ENCODE results near the gene ARHGAP18. TPM values are rescaled to one million over a fixed set of nuclear protein-coding genes. Genes with fewer than 3 reads are reported as not detected.

Gene ARHGAP18
- total RNA-seq, 5 donors from 2014 or later (not counting 1 experiment from before 2014, with no cell fraction given): 3.6 to 4.3 (median 4.0) TPM

GRCh38 chr6:129552413-129552812 lies 157.6 kb downstream of the ARHGAP18 start:
- ChIA-PET CTCF (no interaction called here), POLR2A (no interaction called here)
- Mint-ChIP-seq H3K4me1 (no peaks in the 10 kb centered on the region), H3K4me3 (no peak overlapping the region), H3K36me3 (no peaks in the 10 kb centered on the region), H3K27ac (no peak overlapping the region), H3K9me3 (no peaks in the 10 kb centered on the region), H3K27me3 (peaks cover 0 to 22% of the 10 kb centered on the region in 2 donors)
- Histone ChIP-seq H3K27me3 (replicated peaks in 1 of 2; ENCODE audit: control insufficient read depth in 2 of 2, extremely low read depth in 1 of 2, insufficient read depth in 2 of 2, low read length in 1 of 2) (no peaks in the 10 kb centered on the region), H3K36me3 (ENCODE audit: control insufficient read depth in 2 of 2, extremely low read depth in 1 of 2, insufficient read depth in 1 of 2, low read length in 1 of 2) (no peaks in the 10 kb centered on the region), H3K27ac (ENCODE audit: low read length) (no peak overlapping the region), H3K4me1 (ENCODE audit: control insufficient read depth in 1 of 2, extremely low read depth in 1 of 2, insufficient read depth in 2 of 2, low read length in 2 of 2) (no peaks in the 10 kb centered on the region), H3K4me3 (ENCODE audit: control insufficient read depth in 1 of 2, extremely low read depth in 1 of 2, low read length in 1 of 2) (no peak overlapping the region), H3K9me3 (no peaks in the 10 kb centered on the region)
- ATAC-seq (replicated peaks in 1 of 4): no peak
- no peak for DNase-seq
- 93% methylated on average over 2 of the region's 2 CpGs for WGBS (ENCODE audit: insufficient coverage)

- Mint-ChIP-seq H3K4me3 (no peak overlapping the region), H3K9me3 (no peaks in the 10 kb centered on the region), H3K4me1 (no peaks in the 10 kb centered on the region), H3K27me3 (peaks cover 0 to 22% of the 10 kb centered on the region in 2 donors), H3K27ac (no peak overlapping the region), H3K36me3 (no peaks in the 10 kb centered on the region)
- Histone ChIP-seq H3K9me3 (no peaks in the 10 kb centered on the region), H3K4me3 (ENCODE audit: control insufficient read depth in 1 of 2, extremely low read depth in 1 of 2, low read length in 1 of 2) (no peak overlapping the region), H3K4me1 (ENCODE audit: control insufficient read depth in 1 of 2, extremely low read depth in 1 of 2, insufficient read depth in 2 of 2, low read length in 2 of 2) (no peaks in the 10 kb centered on the region), H3K36me3 (ENCODE audit: control insufficient read depth in 2 of 2, extremely low read depth in 1 of 2, insufficient read depth in 1 of 2, low read length in 1 of 2) (no peaks in the 10 kb centered on the region), H3K27me3 (replicated peaks in 1 of 2; ENCODE audit: control insufficient read depth in 2 of 2, extremely low read depth in 1 of 2, insufficient read depth in 2 of 2, low read length in 1 of 2) (no peaks in the 10 kb centered on the region), H3K27ac (ENCODE audit: low read length) (no peak overlapping the region)
- ChIA-PET CTCF (interaction anchor here (0.6 kb wide), 3 partner anchors 15 to 1629 kb away, joined by 3 to 4 read pairs (median 3); no protein-coding TSS in a partner anchor), POLR2A (no interaction called here)
- DNase-seq (no peak), ATAC-seq (replicated peaks in 1 of 4) (no peak)
- WGBS (ENCODE audit: insufficient coverage): no CpG with 5 or more reads among the region's 1 CpG
Observed at GRCh38 chr6:129551486-129551885, 158.5 kb downstream of the ARHGAP18 start.

- no peak overlapping the region for H3K27ac ChIP-seq (ENCODE audit: low read length)
- DNase-seq (no peak), ATAC-seq (replicated peaks in 1 of 4) (no peak)
- H3K4me3 Mint-ChIP-seq: no peak overlapping the region
- no peak overlapping the region for H3K4me3 ChIP-seq (ENCODE audit: control insufficient read depth in 1 of 2, extremely low read depth in 1 of 2, low read length in 1 of 2)
- WGBS (ENCODE audit: insufficient coverage): no CpG with 5 or more reads among the region's 4 CpGs
- POLR2A ChIA-PET: no interaction called here
- no peaks in the 10 kb centered on the region for H3K9me3 Mint-ChIP-seq
- H3K27me3 ChIP-seq (replicated peaks in 1 of 2; ENCODE audit: control insufficient read depth in 2 of 2, extremely low read depth in 1 of 2, insufficient read depth in 2 of 2, low read length in 1 of 2): no peaks in the 10 kb centered on the region
- no peaks in the 10 kb centered on the region for H3K27me3 Mint-ChIP-seq
- H3K4me1 ChIP-seq (ENCODE audit: control insufficient read depth in 1 of 2, extremely low read depth in 1 of 2, insufficient read depth in 2 of 2, low read length in 2 of 2): no peaks in the 10 kb centered on the region
- no peaks in the 10 kb centered on the region for H3K9me3 ChIP-seq
- CTCF ChIA-PET: interaction anchor here in 1 of 2 donors (0.5 kb wide), 1 partner anchor 68 kb away, joined by 3 read pairs; no protein-coding TSS in a partner anchor
- H3K27ac Mint-ChIP-seq: no peak overlapping the region
- H3K36me3 Mint-ChIP-seq: no peaks in the 10 kb centered on the region
- H3K4me1 Mint-ChIP-seq: no peaks in the 10 kb centered on the region
- H3K36me3 ChIP-seq (ENCODE audit: control insufficient read depth in 2 of 2, extremely low read depth in 1 of 2, insufficient read depth in 1 of 2, low read length in 1 of 2): no peaks in the 10 kb centered on the region
Observed at GRCh38 chr6:129546702-129547101, 163.3 kb downstream of the ARHGAP18 start.

GRCh38 chr6:129544892-129545612 lies 164.9 kb downstream of the ARHGAP18 start:
- CTCF ChIA-PET: no interaction called here
- ATAC-seq (replicated peaks in 1 of 4): no peak
- Histone ChIP-seq H3K27ac (ENCODE audit: low read length) (no peak overlapping the region), H3K4me3 (ENCODE audit: control insufficient read depth in 1 of 2, extremely low read depth in 1 of 2, low read length in 1 of 2) (no peak overlapping the region), H3K27me3 (replicated peaks in 1 of 2; ENCODE audit: control insufficient read depth in 2 of 2, extremely low read depth in 1 of 2, insufficient read depth in 2 of 2, low read length in 1 of 2) (no peaks in the 10 kb centered on the region), H3K4me1 (ENCODE audit: control insufficient read depth in 1 of 2, extremely low read depth in 1 of 2, insufficient read depth in 2 of 2, low read length in 2 of 2) (no peaks in the 10 kb centered on the region), H3K9me3 (no peaks in the 10 kb centered on the region), H3K36me3 (ENCODE audit: control insufficient read depth in 2 of 2, extremely low read depth in 1 of 2, insufficient read depth in 1 of 2, low read length in 1 of 2) (no peaks in the 10 kb centered on the region)
- POLR2A ChIA-PET: no interaction called here
- Mint-ChIP-seq H3K4me1 (no peaks in the 10 kb centered on the region), H3K4me3 (no peak overlapping the region), H3K27ac (no peak overlapping the region), H3K27me3 (no peaks in the 10 kb centered on the region), H3K9me3 (no peaks in the 10 kb centered on the region), H3K36me3 (no peaks in the 10 kb centered on the region)
- no peak for DNase-seq
- 96% methylated on average over 4 of the region's 8 CpGs for WGBS (ENCODE audit: insufficient coverage)

- H3K9me3 Mint-ChIP-seq: no peaks in the 10 kb centered on the region
- ATAC-seq (replicated peaks in 1 of 4): no peak
Observed at GRCh38 chr6:129543981-129544380, 166.0 kb downstream of the ARHGAP18 start.

GRCh38 chr6:129542705-129543104 lies 167.3 kb downstream of the ARHGAP18 start:
- Mint-ChIP-seq H3K9me3 (no peaks in the 10 kb centered on the region), H3K27ac (no peak overlapping the region), H3K27me3 (no peaks in the 10 kb centered on the region), H3K4me3 (no peak overlapping the region), H3K36me3 (no peaks in the 10 kb centered on the region), H3K4me1 (no peaks in the 10 kb centered on the region)
- Histone ChIP-seq H3K4me1 (ENCODE audit: control insufficient read depth in 1 of 2, extremely low read depth in 1 of 2, insufficient read depth in 2 of 2, low read length in 2 of 2) (no peaks in the 10 kb centered on the region), H3K4me3 (ENCODE audit: control insufficient read depth in 1 of 2, extremely low read depth in 1 of 2, low read length in 1 of 2) (no peak overlapping the region), H3K27ac (ENCODE audit: low read length) (no peak overlapping the region), H3K36me3 (ENCODE audit: control insufficient read depth in 2 of 2, extremely low read depth in 1 of 2, insufficient read depth in 1 of 2, low read length in 1 of 2) (no peaks in the 10 kb centered on the region), H3K9me3 (no peaks in the 10 kb centered on the region), H3K27me3 (replicated peaks in 1 of 2; ENCODE audit: control insufficient read depth in 2 of 2, extremely low read depth in 1 of 2, insufficient read depth in 2 of 2, low read length in 1 of 2) (no peaks in the 10 kb centered on the region)
- ATAC-seq (replicated peaks in 1 of 4) (no peak), DNase-seq (no peak)
- WGBS (ENCODE audit: insufficient coverage): 55% methylated on average over 2 of the region's 2 CpGs
- ChIA-PET POLR2A (no interaction called here), CTCF (no interaction called here)

More at GRCh38 chr6:129543981-129544380, 166.0 kb downstream of the ARHGAP18 start:
- H3K27ac Mint-ChIP-seq: no peak overlapping the region
- WGBS (ENCODE audit: insufficient coverage): no CpG with 5 or more reads among the region's 2 CpGs
- Histone ChIP-seq H3K36me3 (ENCODE audit: control insufficient read depth in 2 of 2, extremely low read depth in 1 of 2, insufficient read depth in 1 of 2, low read length in 1 of 2) (no peaks in the 10 kb centered on the region), H3K4me1 (ENCODE audit: control insufficient read depth in 1 of 2, extremely low read depth in 1 of 2, insufficient read depth in 2 of 2, low read length in 2 of 2) (no peaks in the 10 kb centered on the region), H3K27ac (ENCODE audit: low read length) (no peak overlapping the region), H3K9me3 (no peaks in the 10 kb centered on the region), H3K4me3 (ENCODE audit: control insufficient read depth in 1 of 2, extremely low read depth in 1 of 2, low read length in 1 of 2) (no peak overlapping the region), H3K27me3 (replicated peaks in 1 of 2; ENCODE audit: control insufficient read depth in 2 of 2, extremely low read depth in 1 of 2, insufficient read depth in 2 of 2, low read length in 1 of 2) (no peaks in the 10 kb centered on the region)
- no peak overlapping the region for H3K4me3 Mint-ChIP-seq
- ChIA-PET POLR2A (no interaction called here), CTCF (no interaction called here)
- H3K36me3 Mint-ChIP-seq: no peaks in the 10 kb centered on the region
- no peak for DNase-seq
- no peaks in the 10 kb centered on the region for H3K27me3 Mint-ChIP-seq
- no peaks in the 10 kb centered on the region for H3K4me1 Mint-ChIP-seq
